A172 (cell line): ENCODE data around the gene PODNL1. TPM values are rescaled to one million over a fixed set of nuclear protein-coding genes. Genes with fewer than 3 reads are reported as not detected.
"Not testable (repeated sequence)": the region's sequence is repeated elsewhere in the genome, so short reads cannot be mapped to it uniquely, and the experiment has no call there.

Experiments
- DNase-seq: peaks from one replicate; pipeline ENCODE4 v3.0.0-alpha.2; 2015; ENCODE audit warnings: low spot score
- total RNA-seq: library from RNA; depleted of rRNA; stranded (reverse); fragments of >200 nt; shearing (Covaris generic); gene quantifications from 2 replicates; pipeline ENCODE4 v1.2.3, GENCODE V29; 2014

PODNL1 gene
- total RNA-seq, 1 experiment from 2014 or later: 2.7 TPM

- DNase-seq: no peak
Observed at GRCh38 chr19:13926010-13926409, 12.2 kb downstream of the PODNL1 start.

- no peak for DNase-seq
Observed at GRCh38 chr19:13923194-13923987, 14.8 kb downstream of the PODNL1 start.

DNA sequence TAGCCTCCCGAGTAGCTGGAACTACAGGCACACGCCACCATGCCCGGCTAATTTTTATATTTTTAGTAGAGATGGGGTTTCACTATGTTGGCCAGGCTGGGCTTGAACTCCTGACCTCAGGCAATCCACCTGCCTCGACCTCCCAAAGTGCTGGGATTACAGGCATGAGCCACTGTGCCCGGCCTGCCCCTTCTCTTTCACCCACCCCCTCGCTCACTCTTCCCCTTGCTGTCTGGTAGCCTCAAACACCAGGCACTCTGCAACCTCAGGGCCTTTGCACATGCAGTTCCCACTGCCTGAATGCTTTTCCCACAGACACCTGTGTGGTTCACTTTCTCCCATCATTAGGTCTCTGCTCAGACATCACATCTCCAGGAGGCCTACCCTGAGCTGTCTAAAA lies 16.1 kb downstream of the PODNL1 start:
- not testable (repeated sequence) for DNase-seq

GRCh38 chr19:13920940-13921747 lies 17.1 kb downstream of the PODNL1 start:
- DNase-seq: peak; percentile 83

GRCh38 chr19:13920524-13920923 lies 17.7 kb downstream of the PODNL1 start:
- DNase-seq: no peak

GRCh38 chr19:13918726-13919411 lies 19.3 kb downstream of the PODNL1 start:
- no peak for DNase-seq

DNA sequence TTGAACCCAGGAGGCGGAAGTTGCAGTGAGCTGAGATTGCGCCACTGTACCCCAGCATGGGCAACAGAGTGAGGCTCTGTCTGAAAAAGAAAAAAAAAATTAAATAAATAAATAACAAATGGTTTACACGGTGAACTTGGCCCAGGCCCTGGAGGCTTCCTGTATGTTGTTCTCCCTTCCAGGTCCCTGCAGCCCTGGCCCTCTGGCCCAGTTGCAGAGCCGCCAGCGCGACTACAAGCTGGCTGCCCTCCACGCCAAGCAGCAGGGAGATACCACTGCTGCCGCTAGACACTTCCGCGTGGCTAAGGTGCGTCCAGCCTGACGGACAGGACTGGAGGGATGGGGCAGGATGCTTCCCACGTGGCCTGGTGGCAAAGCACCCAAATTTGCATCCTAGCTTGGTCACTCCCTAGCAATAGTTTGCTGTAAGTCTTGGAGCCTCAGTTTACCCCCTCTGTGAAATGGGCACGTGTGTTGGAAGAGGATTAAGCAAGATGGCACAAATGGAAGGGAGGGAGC lies 20.3 kb downstream of the PODNL1 start:
- DNase-seq: no peak

DNA sequence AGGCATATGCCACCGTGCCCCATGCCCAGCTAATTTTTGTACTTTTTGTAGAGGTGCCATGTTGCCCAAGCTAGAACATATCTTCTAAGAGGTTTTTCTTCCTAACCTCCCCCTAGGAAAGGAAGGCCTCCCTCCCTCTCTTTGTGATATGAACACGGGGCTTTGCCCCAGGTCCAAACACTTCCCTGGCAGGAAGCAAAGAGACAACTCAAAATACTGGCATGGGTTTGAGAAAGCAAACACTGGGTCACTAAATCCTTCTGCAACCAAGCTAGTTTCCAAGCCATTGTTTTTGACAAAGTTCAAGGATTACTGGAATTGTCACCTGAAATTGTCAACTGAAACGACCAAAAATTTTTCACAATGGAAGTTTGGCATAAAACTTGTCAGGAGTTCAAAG lies 23.4 kb downstream of the PODNL1 start:
- DNase-seq: no peak

DNA sequence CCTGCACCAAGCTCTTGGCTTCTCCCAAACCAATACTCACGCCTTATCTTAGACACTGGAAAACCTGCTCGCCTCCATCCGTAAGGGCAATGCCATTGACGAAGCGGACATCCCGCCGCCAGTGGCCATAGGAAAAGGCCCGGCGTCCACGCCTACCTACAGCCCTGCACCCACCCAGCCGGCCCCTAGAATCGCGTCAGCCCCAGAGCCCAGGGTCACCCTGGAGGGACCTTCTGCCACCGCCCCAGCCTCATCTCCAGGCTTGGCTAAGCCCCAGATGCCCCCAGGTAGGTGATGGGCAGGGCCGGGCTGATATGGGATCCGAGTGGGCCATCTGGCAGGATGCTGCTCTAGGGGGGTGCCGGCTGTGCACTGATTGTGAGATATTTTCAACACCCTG lies 24.9 kb downstream of the PODNL1 start:
- DNase-seq: no peak

DNA sequence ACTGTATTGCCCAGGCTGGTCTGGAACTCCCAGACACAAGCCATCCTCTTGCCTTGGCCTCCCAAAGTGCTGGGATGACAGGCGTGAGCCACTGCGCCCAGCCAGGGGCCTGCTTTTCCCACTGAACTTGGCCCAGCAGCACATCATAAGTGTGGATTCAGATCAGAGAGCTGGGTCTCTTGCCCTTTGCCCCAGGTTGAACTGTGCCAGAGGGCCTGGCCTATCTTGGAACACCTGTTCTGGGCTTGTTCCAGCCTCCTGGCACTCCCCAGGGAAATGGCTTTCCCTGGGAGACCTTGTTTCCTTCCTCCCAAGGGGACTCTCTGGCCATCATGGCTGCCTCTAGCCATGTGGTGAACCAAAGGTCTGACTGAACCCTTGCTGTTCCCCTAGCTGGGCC lies 28.8 kb downstream of the PODNL1 start:
- no peak for DNase-seq

DNA sequence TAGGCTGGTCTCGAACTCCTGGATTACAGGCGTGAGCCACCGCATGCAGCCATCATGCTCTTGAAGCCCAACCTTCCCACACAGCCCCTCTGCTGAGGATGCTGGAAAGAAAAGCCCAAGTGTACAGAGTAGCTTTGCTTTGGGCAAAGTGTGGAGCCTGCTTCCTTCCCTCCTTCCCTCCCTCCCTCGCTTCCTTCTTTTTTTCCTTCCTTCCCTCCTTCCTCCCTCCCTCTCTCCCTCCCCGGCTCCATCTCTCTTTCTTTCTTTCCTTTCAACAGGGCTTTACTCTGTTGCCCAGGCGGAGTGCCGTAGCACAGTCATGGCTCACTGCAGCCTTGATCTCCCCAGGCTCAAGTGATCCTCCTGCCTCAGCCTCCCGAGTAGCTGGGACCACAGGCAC lies 29.5 kb downstream of the PODNL1 start:
- DNase-seq: no peak

GRCh38 chr19:13906910-13907309 lies 31.3 kb downstream of the PODNL1 start:
- DNase-seq: no peak

DNA sequence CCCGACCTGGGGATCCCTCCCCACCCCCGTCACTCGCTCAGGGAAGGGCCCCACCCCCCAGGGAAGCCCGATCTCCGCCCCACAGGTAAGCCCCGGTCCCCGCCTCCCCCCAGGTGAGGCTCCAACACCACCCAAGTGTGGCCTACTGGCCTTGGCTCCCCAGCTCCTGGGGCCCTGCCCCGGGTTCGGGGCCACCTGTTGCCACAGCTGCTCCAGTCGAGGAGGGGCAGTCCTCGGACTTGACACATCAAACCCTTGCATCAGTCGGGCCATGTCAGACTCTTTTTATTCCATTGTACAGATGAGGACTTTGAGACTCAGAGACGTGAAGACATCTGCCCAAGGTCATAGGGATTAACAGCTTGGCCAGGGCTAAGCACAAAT lies 31.7 kb downstream of the PODNL1 start:
- DNase-seq: no peak

DNA sequence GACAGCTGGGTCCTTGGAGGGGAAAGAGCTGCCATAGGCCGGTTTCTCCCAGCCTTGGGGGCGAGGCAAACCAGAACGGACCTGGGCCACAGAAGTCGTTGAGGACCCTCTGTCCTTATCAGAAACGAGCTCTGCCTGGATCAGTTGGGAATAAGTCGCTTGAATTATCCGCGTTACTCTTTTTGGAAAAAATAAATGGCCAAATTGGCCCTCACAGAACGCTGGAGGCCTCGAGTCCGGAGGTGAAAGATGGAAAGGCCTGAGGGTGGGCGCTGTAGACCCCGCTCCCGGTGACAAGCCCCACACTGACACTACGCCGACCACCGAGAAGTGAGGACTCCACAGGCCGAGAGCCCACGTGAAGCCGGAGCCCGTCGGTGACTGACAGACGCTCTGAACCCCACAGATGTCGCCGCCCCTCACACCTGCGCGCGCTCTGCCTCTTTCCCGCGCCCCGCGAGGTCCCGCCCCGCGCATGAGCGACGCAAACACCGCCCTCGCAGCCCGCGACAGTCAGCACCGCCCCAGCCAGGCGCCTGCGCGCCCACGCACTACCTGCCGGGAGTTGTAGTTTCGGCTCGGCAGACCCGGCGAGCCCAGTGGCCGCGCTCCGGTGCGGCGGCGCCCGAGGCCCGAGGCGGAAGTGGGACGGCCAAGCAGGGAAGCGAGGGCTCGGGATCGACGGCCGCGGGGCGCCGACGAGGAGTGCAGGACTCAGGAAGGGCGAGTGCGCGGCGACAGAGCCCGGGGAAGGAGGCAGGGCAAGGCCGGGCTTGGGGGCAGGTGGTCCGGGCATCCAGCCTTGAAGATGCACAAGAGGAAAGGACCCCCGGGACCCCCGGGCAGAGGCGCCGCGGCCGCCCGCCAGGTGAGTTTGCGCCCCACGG lies 32.3 kb downstream of the PODNL1 start, which contains the start of the genes BRME1 and CC2D1A:
Gene BRME1, minus strand, starts transcription at position 484 of the 887 bp plus-strand sequence. CDS start 1,225 bp downstream, outside the sequence.
Gene CC2D1A, plus strand, starts transcription at position 568 of the 887 bp plus-strand sequence. Its CDS starts 241 bp downstream, at position 809.
- peak; percentile 80 for DNase-seq

- DNase-seq: peak; percentile 24
Observed at GRCh38 chr19:13902993-13903555, 35.1 kb downstream of the PODNL1 start.

- no peak for DNase-seq
Observed at GRCh38 chr19:13899912-13900584, 38.2 kb downstream of the PODNL1 start.

- no peak for DNase-seq
Observed at GRCh38 chr19:13899393-13899792, 38.8 kb downstream of the PODNL1 start.

- no peak for DNase-seq
Observed at GRCh38 chr19:13896227-13896626, 42.0 kb downstream of the PODNL1 start.

DNA sequence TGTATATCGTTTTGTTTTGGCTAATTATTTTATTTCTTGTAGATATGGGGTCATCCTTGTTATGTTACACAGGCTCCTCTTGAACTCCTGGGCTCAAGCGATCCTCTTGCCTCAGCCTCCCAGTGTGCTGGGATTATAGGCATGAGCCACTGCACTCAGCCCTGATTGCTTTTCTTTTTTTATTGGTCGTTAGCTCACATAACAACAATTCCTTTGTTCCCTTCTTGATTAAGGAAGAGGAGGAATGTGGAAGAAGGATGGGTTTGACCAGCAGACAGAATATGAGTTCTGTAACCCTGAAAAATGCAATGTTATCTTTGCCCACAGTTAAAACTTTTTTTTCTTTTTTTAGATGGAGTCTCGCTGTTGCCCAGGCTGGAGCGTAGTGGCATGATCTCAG lies 43.7 kb downstream of the PODNL1 start:
- DNase-seq: no peak

DNA sequence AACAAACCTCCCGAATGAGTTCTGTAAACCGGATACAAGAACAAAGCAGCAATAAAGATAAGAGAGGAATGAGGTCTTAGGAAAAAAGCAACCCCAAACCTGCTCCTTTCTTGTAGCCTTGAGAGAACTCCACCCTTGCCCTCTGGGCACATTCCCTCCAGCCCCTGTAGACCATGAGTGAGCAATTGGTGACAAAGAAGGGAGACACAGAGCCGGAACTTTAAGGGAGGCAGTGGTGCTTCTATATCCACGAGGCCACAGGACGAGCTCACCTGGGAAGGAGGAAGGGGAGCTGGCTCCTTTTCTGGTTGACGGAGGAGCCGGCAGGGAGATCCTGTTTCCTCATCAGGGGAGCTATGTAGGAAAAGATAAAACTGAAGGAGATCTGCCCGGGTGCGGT lies 45.3 kb downstream of the PODNL1 start:
- no peak for DNase-seq
